NCI-H82 (cell line): ENCODE results near the gene FLOT1.

Experiments used
- DNase-seq: peaks from one replicate; lab custom pipeline; 2025; lab: John Stamatoyannopoulos, UW

FLOT1 gene

DNA sequence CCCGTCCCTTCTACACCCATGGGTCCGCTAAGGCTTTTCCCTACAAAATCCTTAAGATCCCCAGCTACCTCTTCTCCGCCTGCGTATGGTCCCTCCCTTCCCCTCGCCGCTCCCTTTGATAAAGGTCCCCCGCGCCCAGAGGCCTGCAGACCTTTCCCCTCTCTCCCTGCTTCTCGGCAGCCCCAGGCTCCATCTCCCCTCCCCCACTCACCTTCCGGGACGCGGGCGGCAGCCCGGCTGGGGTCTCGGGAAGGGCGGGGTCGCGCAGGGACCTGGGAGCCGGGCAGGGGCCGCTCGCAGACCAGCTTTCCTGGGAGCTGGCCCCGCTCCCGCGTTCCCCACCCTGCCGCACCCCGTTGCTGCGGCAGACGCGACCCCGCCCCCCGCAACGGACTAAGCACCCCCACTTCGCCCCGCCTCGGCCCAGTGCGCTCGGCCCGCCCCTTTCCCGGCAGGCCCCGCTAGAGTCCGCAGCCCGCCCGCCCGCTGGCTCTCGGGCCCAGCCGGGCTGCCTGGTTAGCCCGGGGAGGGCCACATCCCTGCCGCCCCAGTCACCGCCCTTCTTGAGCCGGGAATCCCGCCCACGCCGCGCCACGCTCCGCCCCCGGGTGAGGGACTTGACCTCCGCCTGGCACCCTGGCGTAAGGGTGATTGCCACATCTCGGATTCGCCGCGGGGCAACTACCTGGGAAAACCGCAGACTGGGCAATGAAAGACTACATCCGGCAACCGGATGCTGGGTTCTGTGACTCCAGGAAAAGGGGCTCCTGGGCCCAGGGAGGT lies at the start of gene FLOT1:
Gene FLOT1, minus strand, starts transcription at position 372 of the 783 bp plus-strand sequence. CDS start 498 bp downstream, outside the sequence.
- peak; percentile 93 for DNase-seq

DNA sequence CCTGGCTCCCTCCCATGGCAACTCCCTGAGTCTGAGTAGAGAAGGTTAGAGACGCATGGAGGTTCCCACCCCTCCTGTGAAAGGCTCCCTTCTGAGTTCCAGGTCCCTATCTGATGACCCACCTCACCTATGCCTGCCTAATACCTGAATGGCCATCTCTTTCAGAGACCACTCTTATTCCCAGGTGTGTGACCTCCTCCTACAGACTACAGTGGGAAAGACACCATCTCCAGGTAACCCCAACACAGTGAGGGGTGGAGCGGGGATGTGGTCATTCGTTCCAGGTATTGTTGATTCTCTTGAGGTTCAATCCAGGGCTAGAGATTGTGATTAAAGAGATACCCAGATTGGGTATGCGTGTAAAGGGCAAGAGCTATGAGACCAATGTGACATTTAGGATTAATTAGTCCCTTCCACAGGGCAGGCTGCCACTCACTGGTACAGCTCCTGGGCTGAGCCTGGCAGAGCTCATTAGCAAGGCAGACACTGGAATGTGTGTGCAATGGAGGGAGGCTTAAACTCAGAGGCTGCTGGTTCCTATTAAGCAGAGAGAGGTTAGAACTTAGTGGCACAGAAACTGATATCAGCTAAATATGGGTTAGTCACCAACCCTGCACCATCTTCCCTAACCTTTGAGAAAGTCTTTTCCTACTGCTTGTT lies 48.4 kb upstream of the FLOT1 start:
- no peak for DNase-seq

DNA sequence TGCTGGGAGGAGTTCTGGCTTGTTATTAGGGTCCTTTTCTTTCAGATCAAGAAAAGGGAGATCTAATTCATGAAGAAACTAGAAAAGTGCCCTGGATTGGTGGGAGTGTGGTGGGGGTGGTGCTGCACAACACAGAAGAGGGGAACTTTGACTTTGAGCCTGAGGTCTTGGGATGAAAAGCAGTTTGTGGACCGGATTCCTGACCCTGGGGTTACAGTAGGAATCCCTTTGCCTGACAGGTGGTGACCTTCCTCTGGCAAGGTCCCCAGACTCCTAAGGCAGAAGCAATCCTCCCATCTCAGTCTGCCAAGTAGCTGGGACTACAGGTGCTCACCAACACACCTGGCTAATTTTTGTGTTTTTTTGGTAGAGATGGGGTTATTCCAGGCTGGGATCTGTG lies 47.1 kb upstream of the FLOT1 start:
- DNase-seq: no peak

DNA sequence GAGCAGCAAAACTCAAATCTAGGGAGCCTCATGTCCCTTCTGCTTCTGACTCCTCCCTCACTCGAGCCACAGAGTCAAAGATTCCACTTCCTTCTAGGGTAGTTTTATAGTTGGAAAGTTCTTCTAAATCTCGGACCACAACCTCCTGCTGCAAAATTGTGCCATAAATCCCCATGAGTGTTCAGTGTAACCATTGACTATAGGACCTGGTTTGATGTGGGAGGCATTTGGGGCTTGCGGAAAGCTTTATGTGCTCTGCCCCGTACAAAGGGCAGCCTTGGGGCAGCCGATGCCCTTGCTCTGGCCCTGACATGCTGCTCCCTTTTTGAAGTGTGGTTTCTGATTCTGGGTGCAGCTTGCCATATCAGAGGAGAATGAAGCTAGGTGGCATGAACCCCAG lies 45.5 kb upstream of the FLOT1 start:
- no peak for DNase-seq

- DNase-seq: no peak
Observed at GRCh38 chr6:30782425-30783014, 40.0 kb upstream of the FLOT1 start.

DNA sequence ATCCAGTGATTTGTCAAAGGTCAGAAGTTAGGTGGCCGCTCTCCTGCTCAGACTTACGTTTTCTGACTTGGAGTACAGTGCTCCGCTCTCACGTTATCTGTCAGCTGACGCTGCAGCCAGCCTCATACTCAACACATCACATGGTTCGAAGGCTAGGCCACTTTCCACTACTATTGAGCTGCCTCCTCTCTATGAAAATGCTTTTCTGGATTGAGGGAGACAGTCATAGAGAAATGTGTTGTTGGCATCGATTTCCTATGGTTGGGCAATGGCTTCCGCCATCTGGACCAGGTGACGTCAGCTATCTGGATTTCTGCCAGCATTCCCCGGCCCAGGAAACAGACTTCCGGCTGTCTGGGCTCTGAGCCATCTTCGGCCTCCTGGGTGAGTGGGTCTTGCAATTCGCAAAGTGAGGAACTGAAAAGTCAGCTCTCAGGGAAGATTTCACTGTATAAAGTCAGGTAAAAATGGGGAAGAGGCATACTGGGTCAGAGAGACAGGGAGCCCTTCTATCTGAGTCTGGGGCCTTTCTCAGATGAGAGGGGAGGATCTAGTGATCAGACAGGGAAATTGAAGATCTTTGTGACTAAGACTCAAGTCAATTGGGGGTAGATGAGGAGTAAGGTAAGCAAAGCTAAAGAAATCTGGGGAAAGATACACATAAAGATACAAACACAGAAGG lies 39.4 kb upstream of the FLOT1 start:
- peak; percentile 88 for DNase-seq

DNA sequence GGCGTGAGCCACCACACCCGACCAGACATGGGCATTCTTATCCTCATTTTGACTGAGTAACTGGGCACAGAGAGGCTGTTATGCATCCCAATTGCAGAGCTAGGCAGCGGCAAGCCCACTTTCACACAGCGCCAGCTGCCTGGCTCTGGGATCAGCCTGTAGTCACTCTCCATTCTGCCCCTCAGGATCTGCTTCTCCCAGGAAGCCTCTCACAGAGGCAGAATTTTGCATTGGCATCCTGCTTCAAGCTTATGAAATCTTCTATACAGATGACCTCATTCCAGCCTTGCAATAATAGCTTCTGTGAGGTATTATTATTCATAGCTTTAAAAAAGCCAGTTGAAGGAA lies 38.9 kb upstream of the FLOT1 start:
- DNase-seq: no peak

DNA sequence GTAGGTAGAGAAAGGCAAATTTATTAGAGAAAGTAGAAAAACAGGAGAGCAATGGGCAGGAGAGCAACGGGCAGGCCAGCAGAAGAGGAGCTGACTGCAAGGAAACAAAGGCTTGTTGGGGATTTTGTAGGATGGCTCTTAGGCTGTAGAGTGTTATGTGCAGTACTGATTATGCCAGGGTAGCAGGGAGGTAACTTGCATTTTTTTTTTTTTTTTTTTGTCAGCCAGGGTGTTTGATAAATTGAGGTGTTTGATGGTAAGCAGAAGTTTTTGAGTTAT lies 38.1 kb upstream of the FLOT1 start:
- DNase-seq: no peak

- no peak for DNase-seq
Observed at GRCh38 chr6:30779850-30780641, 37.6 kb upstream of the FLOT1 start.

GRCh38 chr6:30778001-30778635 lies 35.6 kb upstream of the FLOT1 start:
- DNase-seq: no peak

GRCh38 chr6:30777155-30777485 lies 34.6 kb upstream of the FLOT1 start:
- no peak for DNase-seq

GRCh38 chr6:30776390-30777154 lies 34.1 kb upstream of the FLOT1 start:
- no peak for DNase-seq

GRCh38 chr6:30775104-30775503 lies 32.6 kb upstream of the FLOT1 start:
- DNase-seq: no peak

DNA sequence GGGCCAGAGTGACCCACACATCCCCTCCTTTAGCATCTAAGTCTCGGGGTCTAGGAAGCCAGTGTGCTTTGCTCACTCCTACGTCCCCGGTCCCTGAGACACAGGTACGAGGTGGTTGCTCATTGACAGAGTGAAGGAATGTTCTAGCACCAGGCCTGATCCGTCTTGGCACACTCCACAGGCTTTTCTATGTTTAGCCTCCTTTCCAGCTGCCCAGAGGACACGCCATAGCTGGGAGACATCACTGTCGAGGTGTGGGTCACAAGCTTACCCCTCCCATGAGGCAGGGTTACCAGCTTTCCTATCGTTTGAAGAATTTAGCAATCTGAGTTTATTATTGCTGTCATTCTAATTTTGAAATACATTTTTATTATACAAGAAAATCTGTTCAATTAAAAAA lies 32.2 kb upstream of the FLOT1 start:
- DNase-seq: no peak

GRCh38 chr6:30770592-30770991 lies 28.1 kb upstream of the FLOT1 start:
- DNase-seq: no peak

DNA sequence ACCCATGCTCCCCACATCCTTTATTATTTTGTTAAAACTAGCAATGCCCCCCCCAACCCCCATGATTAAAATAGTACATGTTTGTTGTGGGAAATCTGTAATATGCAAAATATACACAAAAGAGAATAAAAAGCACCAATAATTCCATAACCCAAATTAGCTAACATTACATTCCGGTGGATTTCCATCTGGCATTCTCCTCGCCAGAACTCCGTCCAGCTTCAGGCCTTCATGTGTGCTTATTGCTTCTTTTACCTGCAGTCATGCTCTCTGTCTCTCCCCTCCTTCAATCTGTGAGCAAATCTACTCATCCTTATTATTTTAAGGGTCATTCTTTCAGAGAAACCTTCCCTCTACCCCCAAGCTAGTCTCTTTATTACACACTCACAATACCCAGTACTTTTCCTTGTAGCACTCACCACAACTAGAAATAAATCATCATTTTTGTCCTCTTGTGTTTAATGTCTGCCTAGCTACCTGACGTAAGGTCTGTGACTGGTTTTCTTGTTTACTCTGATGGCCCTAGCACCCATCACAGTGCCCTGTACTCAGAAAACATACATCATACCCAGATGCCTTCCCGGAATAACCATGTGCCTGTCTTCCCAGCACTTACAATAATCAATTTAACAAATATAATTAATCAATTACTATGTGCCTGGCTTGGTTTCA lies 27.5 kb upstream of the FLOT1 start:
- no peak for DNase-seq

DNA sequence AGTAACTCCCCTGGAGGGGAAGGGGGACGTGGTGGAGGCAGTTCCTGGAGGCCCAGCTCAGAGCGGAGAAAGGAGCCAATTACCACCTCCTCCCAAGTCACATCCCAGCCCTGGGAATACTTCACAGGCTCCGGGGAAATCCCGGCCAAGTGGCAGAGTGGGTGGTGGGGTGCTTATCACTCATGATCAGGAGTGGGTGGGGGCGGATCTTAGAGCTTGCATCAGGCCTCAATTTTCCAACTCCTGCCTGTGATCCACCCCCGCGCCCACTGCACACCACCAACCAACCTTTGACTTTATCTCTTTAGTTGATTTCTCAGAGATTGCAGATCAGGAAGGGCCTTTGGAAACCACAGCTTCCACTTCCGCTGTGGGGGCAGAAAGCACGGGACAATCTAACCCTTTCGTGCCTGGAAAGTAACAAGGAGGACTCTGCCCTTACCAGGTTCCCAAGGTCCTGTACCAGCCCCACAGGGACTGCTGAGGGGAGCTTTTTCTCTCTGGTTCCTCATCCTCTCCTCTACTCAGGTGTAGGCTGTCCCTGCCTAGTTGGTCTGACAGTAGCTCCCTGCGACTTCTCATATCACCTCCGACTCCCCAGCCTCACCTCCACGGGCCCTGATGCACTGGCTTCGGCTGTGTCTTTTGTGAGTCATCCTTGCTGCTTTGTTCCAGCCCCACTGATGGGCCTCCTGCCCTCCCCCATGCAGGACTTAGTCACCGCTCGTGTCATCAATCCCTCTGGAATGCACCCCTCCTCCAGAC lies 26.8 kb upstream of the FLOT1 start:
- DNase-seq: no peak

GRCh38 chr6:30768634-30769087 lies 26.2 kb upstream of the FLOT1 start:
- DNase-seq: no peak

GRCh38 chr6:30767944-30768301 lies 25.4 kb upstream of the FLOT1 start:
- no peak for DNase-seq
